OCI-LY1 (cell line): ENCODE data around the gene CHST11.

Experiments used
- H2AFZ ChIP-seq: fragments of 200-600 bp; sonication (generic), shearing (Covaris generic); 2 replicates; pipeline ENCODE4 v1.6.0; 2014; ENCODE audit warnings: antibody characterized with exemption, mild to moderate bottlenecking, low read length
- H3F3A ChIP-seq: fragments of 200-600 bp; sonication (generic), shearing (Covaris generic); 2 replicates; pipeline ENCODE4 v1.6.0; 2014; ENCODE audit warnings: mild to moderate bottlenecking, antibody characterized with exemption, low read length, moderate library complexity; ENCODE audit not compliant: insufficient read depth
- H3K27ac ChIP-seq: fragments of 200-600 bp; sonication (generic); 2 replicates; pipeline ENCODE4 v1.5.1; 2014; ENCODE audit warnings: low read length, mixed run types, mild to moderate bottlenecking, low read depth; ENCODE audit not compliant: poor library complexity, severe bottlenecking
- H3K27me3 ChIP-seq: fragments of 200-600 bp; sonication (generic); 2 replicates; pipeline ENCODE4 v1.6.0; 2014; ENCODE audit warnings: antibody characterized with exemption, mild to moderate bottlenecking, low read length, moderate library complexity; ENCODE audit not compliant: insufficient read depth
- H3K36me3 ChIP-seq: fragments of 200-600 bp; sonication (generic); 2 replicates; pipeline ENCODE4 v1.6.1; 2014; ENCODE audit warnings: mild to moderate bottlenecking, antibody characterized with exemption, low read length, moderate library complexity, mixed read lengths; ENCODE audit not compliant: insufficient read depth
- H3K4me1 ChIP-seq: fragments of 200-600 bp; sonication (generic); 2 replicates; pipeline ENCODE4 v1.5.1; 2014; ENCODE audit warnings: mild to moderate bottlenecking, low read length, moderate library complexity; ENCODE audit not compliant: insufficient read depth, severe bottlenecking
- H3K4me2 ChIP-seq: fragments of 200-600 bp; sonication (generic), shearing (Covaris generic); 2 replicates; pipeline ENCODE4 v1.6.1; 2014; ENCODE audit warnings: low read length
- H3K4me3 ChIP-seq: fragments of 200-600 bp; sonication (generic); 2 replicates; pipeline ENCODE4 v1.5.1; 2014; ENCODE audit warnings: low read length, low read depth, mild to moderate bottlenecking, mixed read lengths; ENCODE audit not compliant: poor library complexity, severe bottlenecking
- H3K79me2 ChIP-seq: fragments of 200-600 bp; shearing (Covaris generic); 2 replicates; pipeline ENCODE4 v1.6.1; 2016; ENCODE audit warnings: mixed run types, low read length, mixed read lengths; ENCODE audit not compliant: insufficient read depth
- H3K9ac ChIP-seq: fragments of 200-600 bp; sonication (generic), shearing (Covaris generic); 2 replicates; pipeline ENCODE4 v1.6.1; 2014; ENCODE audit warnings: mild to moderate bottlenecking, low read length, mixed read lengths
- H3K9me2 ChIP-seq: fragments of 200-600 bp; sonication (generic), shearing (Covaris generic); 2 replicates; pipeline ENCODE4 v1.6.1; 2014; ENCODE audit warnings: low read depth, mild to moderate bottlenecking, low read length, mixed read lengths
- H3K9me3 ChIP-seq: fragments of 200-600 bp; shearing (Covaris generic); 2 replicates; pipeline ENCODE4 v1.6.1; 2014; ENCODE audit warnings: low read length, mixed read lengths
- H4K20me1 ChIP-seq: fragments of 200-600 bp; sonication (generic), shearing (Covaris generic); 2 replicates; pipeline ENCODE4 v1.6.0; 2016; ENCODE audit warnings: mild to moderate bottlenecking, low read length; ENCODE audit not compliant: insufficient read depth
- CTCF ChIP-seq: fragments of 200-600 bp; sonication (generic), shearing (Covaris generic); IDR thresholded peaks from 2 replicates; pipeline ENCODE4 v1.5.1; 2017; ENCODE audit warnings: mild to moderate bottlenecking, antibody characterized with exemption, low read length, moderate library complexity, mixed read lengths
- EZH2 ChIP-seq: fragments of 200-600 bp; sonication (generic), shearing (Covaris generic); IDR thresholded peaks from 2 replicates; pipeline ENCODE4 v1.8.0; 2017; ENCODE audit warnings: borderline replicate concordance, mixed run types, mild to moderate bottlenecking, antibody characterized with exemption, low read length, moderate library complexity, mixed read lengths

The CHST11 gene

GRCh38 chr12:104534857-104535248 is 78.1 kb downstream of the CHST11 start:
- Histone ChIP-seq H3K4me2 (no peak overlapping the region), H3K79me2 (no peaks in the 10 kb centered on the region; the same call in 1 of the 2 replicates), H3K9ac (no peak overlapping the region), H3K4me3 (no peak overlapping the region), H3K9me2 (no peaks in the 10 kb centered on the region), H3K36me3 (no peaks in the 10 kb centered on the region), H3K9me3 (no peaks in the 10 kb centered on the region), H3K27me3 (no peaks in the 10 kb centered on the region), H3K27ac (no peak overlapping the region), H3F3A (no peaks in the 10 kb centered on the region), H3K4me1 (peaks cover 29% of the 10 kb centered on the region), H2AFZ (no peak overlapping the region), H4K20me1 (no peaks in the 10 kb centered on the region)
- TF ChIP-seq EZH2 (no peak), CTCF (no peak)

- H4K20me1 ChIP-seq: no peaks in the 10 kb centered on the region
- no peak overlapping the region for H2AFZ ChIP-seq
- H3K9me3 ChIP-seq: no peaks in the 10 kb centered on the region
- no peaks in the 10 kb centered on the region; the same call in 1 of the 2 replicates for H3K79me2 ChIP-seq
- H3K4me1 ChIP-seq: peaks cover 29% of the 10 kb centered on the region
- no peaks in the 10 kb centered on the region for H3K27me3 ChIP-seq
- no peaks in the 10 kb centered on the region for H3K36me3 ChIP-seq
- no peaks in the 10 kb centered on the region for H3F3A ChIP-seq
- no peak overlapping the region for H3K27ac ChIP-seq
- H3K9me2 ChIP-seq: no peaks in the 10 kb centered on the region
- TF ChIP-seq EZH2: no peak
- no peak for TF ChIP-seq CTCF
- H3K4me3 ChIP-seq: no peak overlapping the region
- no peak overlapping the region for H3K4me2 ChIP-seq
- no peak overlapping the region for H3K9ac ChIP-seq
Observed at GRCh38 chr12:104535369-104535768, 78.6 kb downstream of the CHST11 start.

- no peaks in the 10 kb centered on the region for H4K20me1 ChIP-seq
- no peaks in the 10 kb centered on the region for H3K9me2 ChIP-seq
- no peak overlapping the region for H3K27ac ChIP-seq
- H3K9me3 ChIP-seq: no peaks in the 10 kb centered on the region
- no peak overlapping the region for H3K4me3 ChIP-seq
- no peak overlapping the region; the same call in 1 of the 2 replicates for H3K4me2 ChIP-seq
- no peak overlapping the region for H3K9ac ChIP-seq
- H3K79me2 ChIP-seq: no peaks in the 10 kb centered on the region; the same call in 1 of the 2 replicates
- TF ChIP-seq EZH2 (no peak), CTCF (no peak)
- no peaks in the 10 kb centered on the region for H3K27me3 ChIP-seq
- no peaks in the 10 kb centered on the region for H3F3A ChIP-seq
- H3K36me3 ChIP-seq: no peaks in the 10 kb centered on the region
- no peak overlapping the region for H2AFZ ChIP-seq
- peaks cover 29% of the 10 kb centered on the region for H3K4me1 ChIP-seq
Observed at GRCh38 chr12:104536841-104537240, 80.1 kb downstream of the CHST11 start.
